BJ (cell line): Measurements from ENCODE around the gene DMBT1. TPM values are rescaled to one million over a fixed set of nuclear protein-coding genes. Genes with fewer than 3 reads are reported as not detected.

ENCODE experiments used
- CTCF ChIA-PET: fragments of 350-600 bp; formaldehyde crosslinking; extraction: SDS; loops from one replicate; lab custom pipeline; 2021; ENCODE audit warnings: antibody characterized with exemption, inconsistent platforms; lab: Yijun Ruan, JAX
- POLR2A ChIA-PET: fragments of 300-600 bp; sonication (Branson Sonifier 250); formaldehyde crosslinking; extraction: SDS; loops from one replicate; lab custom pipeline; 2021; ENCODE audit warnings: antibody characterized with exemption; lab: Charles Lee
- DNase-seq: peaks from one replicate; pipeline ENCODE4 v3.0.0-alpha.2; 2011; ENCODE audit warnings: low read depth
- H3K27me3 ChIP-seq: 2 replicates; pipeline ENCODE4 v1.6.0; 2011; ENCODE audit warnings: low read length; ENCODE audit not compliant: control insufficient read depth, insufficient read depth
- H3K36me3 ChIP-seq: 2 replicates; pipeline ENCODE4 v1.5.1; 2011; ENCODE audit warnings: low read length; ENCODE audit not compliant: control insufficient read depth, insufficient read depth
- H3K4me3 ChIP-seq: 2 replicates; pipeline ENCODE4 v1.5.1; 2011; ENCODE audit warnings: low read depth, mild to moderate bottlenecking, control low read depth, low read length
- polyA plus RNA-seq: library from polyadenylated mRNA; depleted of rRNA; stranded (reverse); fragments of >200 nt; gene quantifications from 2 replicates; pipeline ENCODE4 v1.2.3, GENCODE V29; 2011
- TF ChIP-seq, protein P1 (sequence below): IDR thresholded peaks from 2 replicates; pipeline ENCODE4 v1.5.1; 2011; ENCODE audit warnings: low read depth, mild to moderate bottlenecking, control low read depth, inconsistent platforms, low read length, moderate library complexity; ENCODE audit not compliant: insufficient read depth

Gene DMBT1
- polyA plus RNA-seq, 1 experiment: 0.01 TPM

DNA sequence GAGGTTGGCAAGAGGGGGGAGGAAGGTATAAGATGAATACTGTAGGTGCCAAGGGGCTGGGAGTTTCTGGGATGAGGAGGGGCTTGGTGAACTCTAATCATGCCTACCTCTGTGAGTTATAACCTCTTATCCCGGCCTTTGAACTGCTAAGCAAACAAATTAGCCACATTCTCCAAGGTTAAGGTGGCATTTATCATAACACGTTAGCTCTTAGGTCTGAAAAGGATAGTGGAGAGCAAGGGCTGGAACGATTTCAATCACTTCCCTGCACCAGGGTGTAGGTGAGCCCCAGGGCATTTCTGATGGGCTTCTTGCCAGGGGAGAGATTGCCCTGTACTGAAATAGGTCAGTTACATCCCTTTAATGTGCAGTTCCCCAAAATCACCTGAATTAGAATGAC is 28.6 kb upstream of the DMBT1 start:
- no peak for DNase-seq
- no peak overlapping the region for H3K4me3 ChIP-seq
- ChIA-PET POLR2A (no interaction called here), CTCF (no interaction called here)
- TF ChIP-seq, protein P1, sequence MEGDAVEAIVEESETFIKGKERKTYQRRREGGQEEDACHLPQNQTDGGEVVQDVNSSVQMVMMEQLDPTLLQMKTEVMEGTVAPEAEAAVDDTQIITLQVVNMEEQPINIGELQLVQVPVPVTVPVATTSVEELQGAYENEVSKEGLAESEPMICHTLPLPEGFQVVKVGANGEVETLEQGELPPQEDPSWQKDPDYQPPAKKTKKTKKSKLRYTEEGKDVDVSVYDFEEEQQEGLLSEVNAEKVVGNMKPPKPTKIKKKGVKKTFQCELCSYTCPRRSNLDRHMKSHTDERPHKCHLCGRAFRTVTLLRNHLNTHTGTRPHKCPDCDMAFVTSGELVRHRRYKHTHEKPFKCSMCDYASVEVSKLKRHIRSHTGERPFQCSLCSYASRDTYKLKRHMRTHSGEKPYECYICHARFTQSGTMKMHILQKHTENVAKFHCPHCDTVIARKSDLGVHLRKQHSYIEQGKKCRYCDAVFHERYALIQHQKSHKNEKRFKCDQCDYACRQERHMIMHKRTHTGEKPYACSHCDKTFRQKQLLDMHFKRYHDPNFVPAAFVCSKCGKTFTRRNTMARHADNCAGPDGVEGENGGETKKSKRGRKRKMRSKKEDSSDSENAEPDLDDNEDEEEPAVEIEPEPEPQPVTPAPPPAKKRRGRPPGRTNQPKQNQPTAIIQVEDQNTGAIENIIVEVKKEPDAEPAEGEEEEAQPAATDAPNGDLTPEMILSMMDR: no peak
- H3K27me3 ChIP-seq: no peaks in the 10 kb centered on the region; the same call in none of the 2 replicates
- H3K36me3 ChIP-seq: no peaks in the 10 kb centered on the region

DNA sequence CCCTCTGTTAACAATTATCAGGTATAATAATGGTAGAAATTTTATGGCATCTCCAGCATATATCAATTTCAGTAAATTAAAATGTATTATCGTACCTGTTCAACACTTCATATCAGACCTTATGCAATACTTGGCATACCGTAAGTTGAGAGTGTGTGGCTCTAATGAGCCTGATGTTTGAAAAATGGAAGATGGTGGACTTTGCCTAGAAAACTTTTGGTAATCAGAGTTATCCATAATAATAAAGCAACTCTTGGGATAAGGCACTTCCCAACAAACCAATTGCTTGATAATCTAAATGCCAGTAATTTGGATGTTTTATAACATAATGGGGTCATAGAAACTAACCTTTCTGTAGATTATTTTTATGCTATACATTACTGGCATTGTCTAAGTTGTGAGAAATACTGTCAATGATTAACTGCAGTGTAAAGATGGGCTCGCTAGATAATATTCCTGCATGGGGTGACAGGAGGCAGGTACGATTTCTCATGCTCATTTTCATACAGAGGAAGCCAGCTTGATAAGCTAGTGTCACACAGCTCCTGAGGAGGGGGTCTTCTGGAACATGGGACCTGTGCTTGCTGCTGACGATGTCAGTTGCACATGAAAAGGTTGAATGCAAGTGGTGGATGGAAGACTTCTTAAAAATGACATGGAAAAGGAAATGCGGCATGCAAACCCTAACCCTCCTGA is 27.8 kb upstream of the DMBT1 start:
- Histone ChIP-seq H3K27me3 (no peaks in the 10 kb centered on the region; the same call in none of the 2 replicates), H3K4me3 (no peak overlapping the region), H3K36me3 (no peaks in the 10 kb centered on the region)
- POLR2A ChIA-PET: no interaction called here
- no peak for DNase-seq
- TF ChIP-seq, protein P1: no peak
- CTCF ChIA-PET: no interaction called here

DNA sequence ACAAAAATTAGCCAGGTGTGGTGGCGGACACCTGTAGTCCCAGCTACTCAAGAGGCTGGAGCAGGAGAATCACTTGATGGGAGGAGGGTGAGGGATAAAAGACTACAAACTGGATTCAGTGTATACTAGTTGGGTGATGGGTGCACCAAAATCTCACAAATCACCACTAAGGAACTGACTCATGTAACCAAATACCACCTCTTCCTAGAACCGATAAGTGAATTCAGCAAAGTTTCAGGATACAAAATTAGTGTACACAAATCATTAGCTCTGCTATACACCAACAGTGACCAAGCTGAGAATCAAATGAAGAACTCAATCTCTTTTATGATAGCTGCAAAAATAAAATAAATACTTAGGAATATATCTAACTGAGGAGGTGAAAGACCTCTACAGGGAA is 23.0 kb upstream of the DMBT1 start:
- Histone ChIP-seq H3K27me3 (peaks cover 2% of the 10 kb centered on the region; the same call in 1 of the 2 replicates), H3K4me3 (no peak overlapping the region), H3K36me3 (no peaks in the 10 kb centered on the region)
- ChIA-PET POLR2A (no interaction called here), CTCF (interaction anchor here (0.9 kb wide), 1 partner anchor 10 kb away, joined by 5 read pairs; no protein-coding TSS in a partner anchor)
- no peak for DNase-seq
- TF ChIP-seq, protein P1: no peak

DNA sequence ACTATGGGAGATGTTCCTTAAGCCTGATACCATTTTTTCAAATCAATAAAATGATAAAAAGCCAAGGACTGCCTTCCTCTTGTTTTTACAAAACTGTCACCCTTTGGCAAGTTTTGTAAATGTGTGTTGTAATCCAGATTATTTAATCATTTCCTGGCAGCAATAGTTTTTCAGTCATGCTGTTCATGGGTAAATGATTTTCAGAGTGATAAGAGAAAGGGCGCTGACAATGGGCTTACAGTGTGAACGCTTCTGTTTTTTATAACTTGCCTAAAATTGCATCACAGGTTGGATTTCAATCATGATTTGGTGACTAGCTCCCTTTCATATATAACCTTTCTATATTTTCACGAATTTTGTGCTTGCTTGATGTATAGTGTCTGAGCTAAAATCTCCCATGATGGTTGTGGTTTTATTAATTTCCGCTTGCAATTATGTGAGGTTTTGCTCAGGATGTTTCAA is 19.0 kb upstream of the DMBT1 start:
- no peak for DNase-seq
- TF ChIP-seq, protein P1: no peak
- Histone ChIP-seq H3K36me3 (no peaks in the 10 kb centered on the region), H3K4me3 (no peak overlapping the region), H3K27me3 (peaks cover 2% of the 10 kb centered on the region; the same call in 1 of the 2 replicates)
- ChIA-PET CTCF (no interaction called here), POLR2A (no interaction called here)

DNA sequence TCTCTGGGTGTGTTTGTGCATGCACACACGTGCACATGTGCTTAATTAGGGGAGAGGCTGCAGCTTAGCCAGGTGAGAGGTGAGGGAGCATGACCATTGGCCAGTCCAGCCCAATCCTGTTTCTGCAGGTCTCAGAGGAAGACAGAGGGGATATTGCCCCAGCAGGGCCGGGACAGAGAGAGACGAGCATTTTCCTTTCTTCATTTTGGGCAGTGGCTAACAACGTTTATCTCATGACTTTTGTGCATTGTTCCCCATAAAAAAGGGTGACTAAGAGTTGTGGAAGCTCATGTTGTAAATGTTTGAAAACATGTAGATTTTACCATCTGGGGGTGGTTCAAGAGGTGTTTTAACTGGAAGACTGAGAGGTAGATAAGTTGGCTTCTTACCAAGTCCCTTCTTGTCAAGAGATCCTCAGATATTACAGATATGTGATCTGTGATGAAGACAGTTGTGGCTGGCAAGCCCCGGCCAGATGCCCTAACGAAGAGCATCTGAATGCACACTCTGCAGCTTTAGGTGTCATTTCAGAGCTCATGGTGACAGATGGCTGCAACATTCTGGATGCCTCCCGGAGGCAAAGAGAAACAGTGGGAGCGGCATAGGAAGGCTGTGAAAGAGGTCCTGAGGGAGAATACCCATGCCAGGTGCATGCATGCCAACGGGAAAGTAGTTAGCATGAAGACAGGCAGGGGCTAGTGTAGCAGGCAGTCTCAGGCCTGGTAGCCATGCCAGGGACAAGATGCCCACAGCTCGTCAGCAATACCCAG is 16.7 kb upstream of the DMBT1 start:
- ChIA-PET POLR2A (no interaction called here), CTCF (interaction anchor here (0.6 kb wide), 1 partner anchor 172 kb away, joined by 3 read pairs; no protein-coding TSS in a partner anchor)
- H3K36me3 ChIP-seq: no peaks in the 10 kb centered on the region
- TF ChIP-seq, protein P1: no peak
- no peaks in the 10 kb centered on the region; the same call in 1 of the 2 replicates for H3K27me3 ChIP-seq
- no peak for DNase-seq
- no peak overlapping the region for H3K4me3 ChIP-seq
